UCSD-AML1 (cell line): Measurements from ENCODE around the gene FAM25A.

ENCODE experiments used
- DNase-seq: peaks from one replicate; lab custom pipeline; 2025; ENCODE audit not compliant: unreplicated experiment; lab: John Stamatoyannopoulos, UW

FAM25A gene

DNA sequence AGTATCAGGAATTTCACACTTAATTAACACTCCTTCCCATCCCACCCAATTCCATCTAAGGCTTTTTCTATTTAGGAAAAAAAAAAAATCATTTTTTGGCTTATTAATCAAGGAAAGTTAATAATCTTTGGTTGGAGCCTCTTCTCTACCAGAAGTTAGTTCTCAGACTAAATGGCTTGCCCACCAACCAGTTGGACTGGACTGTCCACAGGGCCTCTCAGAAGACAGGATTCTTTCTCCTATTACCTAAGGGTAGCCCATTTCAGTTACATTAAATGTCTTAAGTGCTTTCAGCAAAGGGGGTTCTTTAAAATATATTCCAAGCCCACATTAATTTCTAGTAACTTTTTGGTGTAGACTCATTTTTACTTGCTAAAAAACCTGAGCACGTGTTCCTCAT, 39.3 kb downstream of the FAM25A start:
- no peak for DNase-seq

- no peak for DNase-seq
Measured at GRCh38 chr10:87060280-87060928, 40.3 kb downstream of the FAM25A start.

- no peak for DNase-seq
Measured at GRCh38 chr10:87064651-87065050, 44.6 kb downstream of the FAM25A start.

GRCh38 chr10:87066178-87066577, 46.1 kb downstream of the FAM25A start:
- no peak for DNase-seq

GRCh38 chr10:87066865-87067264, 46.8 kb downstream of the FAM25A start:
- no peak for DNase-seq

- no peak for DNase-seq
Measured at GRCh38 chr10:87068281-87068680, 48.2 kb downstream of the FAM25A start.

DNA sequence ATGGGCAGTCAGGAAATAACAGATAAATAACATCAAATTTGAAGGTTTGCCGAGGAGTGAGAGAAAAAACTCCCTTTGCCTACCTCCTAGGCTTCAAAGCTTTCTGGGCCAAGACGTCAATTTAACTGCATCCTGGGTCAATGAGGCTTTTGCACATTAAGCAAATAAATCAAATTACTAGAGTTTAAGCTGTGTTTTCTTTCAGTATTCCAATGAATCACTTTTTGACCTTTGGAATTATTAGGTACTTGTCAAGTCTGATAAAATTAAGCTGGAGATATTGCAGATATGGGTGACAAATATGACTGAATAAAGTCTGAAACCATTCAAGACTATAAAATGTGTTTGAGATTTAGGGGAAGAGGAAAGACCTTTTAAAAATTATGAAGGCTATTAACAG, 52.4 kb downstream of the FAM25A start:
- DNase-seq, result no peak
